HG03457 (cell line): ENCODE data around the gene ENSA.
A peak's percentile ranks its signal among the peaks of the same experiment; 100 is the strongest.
"Not testable (repeated sequence)": the region's sequence is repeated elsewhere in the genome, so short reads cannot be mapped to it uniquely, and the experiment has no call there.

Experiments used
- ATAC-seq: cut with Tn5 transposase; IDR thresholded peaks from one replicate; pipeline ENCODE4 v1.9.1; 2021; ENCODE audit warnings: moderate number of reproducible peaks; ENCODE audit not compliant: unreplicated experiment

The ENSA gene, protein sequence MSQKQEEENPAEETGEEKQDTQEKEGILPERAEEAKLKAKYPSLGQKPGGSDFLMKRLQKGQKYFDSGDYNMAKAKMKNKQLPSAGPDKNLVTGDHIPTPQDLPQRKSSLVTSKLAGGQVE

DNA sequence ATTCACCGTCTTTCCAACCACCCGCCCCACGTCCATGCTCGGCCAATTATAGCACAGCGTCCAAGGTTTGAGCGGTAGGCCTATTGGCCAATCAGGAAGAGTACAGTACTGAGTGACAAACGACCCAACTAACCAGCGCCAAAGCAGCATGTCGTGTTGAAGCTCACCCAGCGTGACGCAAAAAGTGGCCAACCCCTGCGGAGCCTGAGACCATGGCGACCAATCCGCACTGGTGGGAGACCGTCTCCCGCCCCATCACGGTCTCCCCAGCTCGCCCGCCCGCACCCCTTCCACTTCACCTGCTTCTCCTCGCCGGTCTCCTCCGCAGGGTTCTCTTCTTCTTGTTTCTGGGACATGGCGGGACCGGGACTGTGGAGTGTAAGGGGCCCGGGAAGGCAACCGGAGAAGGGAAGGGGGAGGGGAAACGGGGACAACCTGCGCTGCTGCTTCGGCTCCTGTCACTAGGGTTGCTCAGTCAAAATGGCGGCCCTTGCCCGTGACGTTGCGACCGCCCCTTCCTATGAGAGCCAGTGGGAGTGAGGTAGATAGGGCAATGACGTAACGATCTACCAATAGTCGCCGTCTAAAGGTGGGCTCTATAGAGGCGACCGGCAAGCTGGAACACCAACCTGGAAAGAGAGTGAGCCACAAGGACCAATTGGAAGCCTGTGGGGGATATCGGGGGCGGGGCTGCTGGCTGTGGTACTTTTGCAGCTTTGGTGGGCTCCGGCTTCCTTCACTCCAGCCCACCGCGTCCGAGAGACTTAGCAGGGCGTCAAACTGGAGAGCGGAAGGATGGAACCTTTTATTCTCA lies at the start of gene ENSA:
Gene ENSA (minus strand): TSS at position 498 of the 814 bp plus-strand sequence. CDS start 142 bp downstream, at position 356.
- ATAC-seq, result peak; percentile 83

DNA sequence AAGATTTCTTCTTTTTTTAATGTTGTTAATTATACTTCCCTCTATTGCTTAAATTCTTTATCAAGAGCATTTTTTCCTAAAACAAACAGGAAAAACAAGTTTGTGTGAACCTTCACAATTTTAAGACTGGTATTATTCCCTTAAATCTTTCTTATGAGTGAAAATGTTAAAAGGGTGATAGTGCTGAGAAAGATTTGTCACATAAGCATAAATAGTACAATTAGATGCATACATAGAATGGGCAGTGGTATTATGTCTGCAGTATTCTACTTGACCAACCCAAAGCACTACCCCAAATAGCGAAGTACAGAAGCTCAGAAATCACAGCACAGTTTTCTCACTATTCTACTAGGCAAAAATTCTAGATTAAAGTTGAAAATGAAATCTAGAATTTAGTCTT lies 49.6 kb upstream of the ENSA start:
- no peak for ATAC-seq

DNA sequence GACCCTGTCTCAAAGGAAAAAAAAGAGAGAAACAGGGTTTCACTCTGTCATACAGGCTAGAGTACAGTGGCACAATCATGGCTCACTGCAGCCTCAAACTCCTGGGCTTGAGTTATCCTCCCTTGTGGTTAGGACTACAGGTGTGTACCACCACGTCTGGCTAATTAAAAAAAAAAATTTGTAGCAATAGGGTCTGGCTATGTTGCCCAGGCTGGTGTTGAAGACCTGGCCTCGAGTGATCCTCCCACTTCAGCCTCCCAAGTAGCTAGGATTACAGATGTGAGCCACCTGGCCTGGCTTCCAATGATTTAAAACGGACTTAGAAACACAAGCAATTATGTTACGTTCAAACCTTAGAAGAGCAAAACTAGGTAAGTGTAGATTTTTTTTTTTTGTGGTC lies 45.5 kb upstream of the ENSA start:
- ATAC-seq, result no peak

DNA sequence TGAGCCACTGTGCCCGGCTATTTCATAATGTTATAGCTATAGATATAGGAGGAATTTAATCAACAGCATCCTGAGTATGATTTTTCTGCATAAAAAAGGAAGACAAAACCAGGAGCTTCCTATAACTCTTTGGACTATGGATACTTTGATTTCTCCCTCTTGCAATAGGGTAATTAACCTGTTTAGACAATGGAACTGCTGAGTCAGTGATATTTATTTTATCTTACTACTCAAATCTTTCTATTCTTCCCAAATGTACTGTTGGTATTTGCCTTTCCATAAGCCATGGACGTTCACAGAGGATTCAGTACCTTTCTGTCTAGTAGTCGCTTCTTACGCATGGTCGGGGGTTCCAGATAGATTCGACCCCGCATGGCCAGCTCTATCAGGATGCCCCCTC lies 33.9 kb upstream of the ENSA start:
- ATAC-seq, result no peak

DNA sequence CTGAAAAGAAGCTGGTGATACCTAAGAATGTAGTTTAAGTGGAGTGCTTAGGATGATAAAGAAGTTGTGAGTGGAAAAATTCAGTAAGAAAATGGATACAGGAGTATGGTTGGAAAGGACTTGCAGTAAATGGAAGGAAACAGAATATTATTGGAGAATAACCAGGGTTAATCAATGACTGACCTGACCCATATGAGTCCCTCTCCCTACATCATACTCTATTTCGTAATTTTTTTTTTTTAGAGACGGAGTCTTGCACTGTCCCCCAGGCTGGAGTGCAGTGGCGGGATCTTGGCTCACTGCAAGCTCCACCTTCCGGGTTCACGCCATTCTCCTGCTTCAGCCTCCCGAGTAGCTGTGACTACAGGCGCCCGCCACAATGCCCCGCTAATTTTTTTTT lies 33.4 kb upstream of the ENSA start:
- ATAC-seq, result no peak

DNA sequence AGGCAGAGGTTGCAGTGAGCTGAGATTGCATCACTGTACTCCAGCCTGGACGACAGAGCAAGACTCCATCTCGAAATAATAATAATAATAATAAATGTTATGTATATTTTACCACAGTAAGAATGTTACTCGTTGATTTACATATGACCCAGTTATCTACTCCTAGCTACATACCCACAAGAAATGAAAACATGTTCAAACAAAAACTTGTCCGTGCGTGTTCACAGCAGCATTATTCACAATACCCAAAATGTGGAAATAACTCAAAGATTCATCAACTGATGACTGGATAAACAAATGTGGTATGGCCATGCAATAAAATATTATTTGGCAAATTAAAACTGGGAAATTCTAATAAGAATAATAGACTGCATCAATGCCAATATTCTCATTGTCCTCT lies 31.7 kb upstream of the ENSA start:
- no peak for ATAC-seq

DNA sequence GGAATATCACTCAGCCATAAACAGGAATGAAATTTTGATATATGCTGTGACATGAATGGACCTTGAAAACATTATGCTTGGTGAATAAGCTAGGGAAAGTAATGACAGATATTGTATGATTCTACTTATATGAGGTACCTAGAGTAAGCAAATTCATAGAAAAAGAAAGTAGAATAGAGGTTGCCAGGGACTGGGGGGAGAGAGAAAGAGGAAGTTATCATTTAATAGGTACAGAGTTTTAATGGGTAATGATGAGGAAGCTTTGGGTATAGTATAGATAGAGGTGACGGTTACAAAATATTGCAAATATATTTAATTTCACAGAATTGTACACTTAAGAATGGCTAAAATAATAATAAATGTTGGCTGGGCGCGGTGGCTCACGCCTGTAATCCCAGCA lies 31.2 kb upstream of the ENSA start:
- ATAC-seq, result no peak

DNA sequence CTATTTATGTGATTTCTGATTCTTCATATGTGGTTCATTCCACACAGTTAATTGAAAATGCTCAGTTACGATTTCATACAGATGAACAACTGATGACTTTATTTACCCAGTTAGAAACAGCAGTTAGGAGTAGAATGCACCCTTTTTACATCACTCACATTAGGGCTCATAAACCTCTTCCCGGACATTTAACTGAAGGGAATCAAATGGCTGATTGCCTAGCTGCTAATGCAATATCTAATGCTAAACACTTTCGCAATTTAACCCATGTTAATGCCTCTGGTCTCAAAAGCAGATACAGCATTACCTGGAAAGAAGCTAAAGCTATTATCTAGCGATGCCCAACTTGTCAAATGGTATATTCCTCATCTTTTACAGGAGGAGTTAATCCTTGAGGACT lies 27.7 kb upstream of the ENSA start:
- not testable (repeated sequence) for ATAC-seq

DNA sequence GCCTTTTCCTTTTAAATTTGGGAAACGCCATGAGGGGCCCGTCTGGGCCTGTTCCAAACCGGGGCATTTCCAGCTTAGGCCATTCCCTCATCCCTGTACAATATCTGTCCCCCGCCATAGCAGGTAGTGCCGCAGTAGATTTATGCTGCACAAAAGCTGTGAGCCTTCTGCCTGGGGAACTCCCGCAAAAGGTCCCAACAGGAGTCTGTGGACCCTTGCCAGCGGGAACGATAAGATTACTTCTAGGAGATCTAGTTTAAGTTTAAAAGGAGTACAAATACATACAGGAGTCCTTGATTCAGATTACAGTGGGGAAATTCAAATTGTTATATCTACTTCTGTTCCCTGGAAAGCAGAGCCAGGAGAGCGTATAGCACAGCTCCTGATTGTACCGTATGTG lies 25.2 kb upstream of the ENSA start:
- ATAC-seq, result not testable (repeated sequence)

DNA sequence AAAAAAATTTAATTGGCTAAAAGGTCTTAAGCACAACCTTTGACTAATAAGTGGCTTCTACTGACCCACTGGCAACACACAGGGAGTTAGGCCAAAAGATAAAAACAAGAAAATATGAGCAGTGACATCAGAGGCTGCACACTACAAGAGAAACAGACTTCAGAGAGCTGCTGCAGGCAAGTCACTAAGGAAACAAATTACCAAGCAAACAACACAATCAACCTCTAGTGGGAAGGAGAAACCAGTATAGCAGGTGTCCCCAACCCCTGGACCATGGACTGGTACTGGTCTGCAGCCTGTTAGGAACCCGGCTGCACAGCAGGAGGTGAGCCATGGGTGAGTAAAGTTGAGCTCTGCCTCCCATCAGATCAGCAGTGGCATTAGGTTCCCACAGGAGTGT lies 20.8 kb upstream of the ENSA start:
- no peak for ATAC-seq

DNA sequence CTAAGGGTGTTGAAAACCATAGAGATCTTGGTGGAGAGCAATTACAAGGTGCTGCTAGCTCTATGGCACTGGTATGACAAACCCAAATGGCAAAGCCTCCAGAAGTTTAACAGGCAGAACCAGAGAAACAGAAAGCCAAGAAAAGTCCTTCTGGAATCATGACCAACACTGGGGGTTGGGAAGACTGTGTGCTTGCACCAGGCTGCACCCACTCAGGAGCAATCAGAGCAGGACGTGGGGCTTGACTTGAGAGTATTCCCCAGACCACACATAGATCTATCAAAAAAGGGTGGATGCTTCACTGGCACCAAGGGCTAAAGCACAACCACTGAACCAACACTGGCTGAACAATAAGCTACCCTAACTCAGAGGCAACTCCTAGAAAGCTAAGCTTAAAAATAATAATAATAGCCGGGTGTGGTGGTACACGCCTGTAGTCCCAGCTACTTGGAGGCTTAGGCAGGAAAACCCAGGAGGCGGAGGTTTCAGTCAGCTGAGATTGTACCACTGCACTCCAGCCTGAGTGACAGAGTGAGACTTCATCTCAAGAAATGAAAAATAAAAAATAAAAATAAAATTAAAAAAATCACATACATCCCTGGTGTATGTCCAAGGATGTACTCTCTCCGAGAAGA lies 20.1 kb upstream of the ENSA start:
- ATAC-seq, result no peak

DNA sequence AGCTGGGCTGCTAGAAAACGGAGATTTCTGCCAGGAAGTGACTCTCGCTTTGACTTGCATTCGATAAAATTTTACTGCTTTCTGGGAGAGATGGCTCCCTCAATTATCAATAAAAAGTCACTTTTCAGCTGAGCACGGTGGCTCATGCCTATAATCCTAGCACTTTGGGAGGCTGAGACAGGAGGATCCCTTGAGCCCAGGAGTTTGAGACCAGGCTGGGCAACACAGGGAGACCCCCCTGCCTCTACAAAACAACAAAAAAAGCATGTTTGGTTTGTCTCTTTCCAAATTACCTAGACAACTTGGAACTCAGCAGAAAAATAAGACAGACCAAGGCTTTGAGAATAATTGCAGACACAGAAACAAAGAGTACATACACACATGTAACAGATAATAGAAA lies 12.9 kb upstream of the ENSA start:
- no peak for ATAC-seq

DNA sequence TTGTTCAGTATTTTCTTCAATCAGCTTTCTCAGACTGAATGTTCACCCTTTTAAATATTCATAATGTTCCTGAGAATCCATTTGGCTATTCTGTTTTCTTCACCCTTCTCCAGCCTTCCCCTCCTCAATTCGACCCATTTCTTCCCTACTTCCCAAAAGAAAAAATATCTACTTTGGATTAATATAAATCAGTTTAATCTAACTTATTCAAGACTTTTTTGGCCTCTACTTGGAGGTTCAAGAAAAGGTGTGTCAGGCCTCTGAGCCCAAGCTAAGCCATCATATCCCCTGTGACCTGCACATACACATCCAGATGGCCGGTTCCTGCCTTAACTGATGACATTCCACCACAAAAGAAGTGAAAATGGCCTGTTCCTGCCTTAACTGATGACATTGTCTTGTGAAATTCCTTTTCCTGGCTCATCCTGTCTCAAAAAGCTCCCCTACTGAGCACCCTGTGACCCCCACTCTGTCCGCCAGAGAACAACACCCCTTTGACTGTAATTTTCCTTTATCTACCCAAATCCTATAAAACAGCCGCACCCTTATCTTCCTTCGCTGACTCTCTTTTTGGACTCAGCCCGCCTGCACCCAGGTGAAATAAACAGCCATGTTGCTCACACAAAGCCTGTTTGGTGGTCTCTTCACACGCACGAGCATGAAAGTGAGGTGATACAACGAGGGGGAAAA lies 11.9 kb upstream of the ENSA start:
- not testable (repeated sequence) for ATAC-seq

DNA sequence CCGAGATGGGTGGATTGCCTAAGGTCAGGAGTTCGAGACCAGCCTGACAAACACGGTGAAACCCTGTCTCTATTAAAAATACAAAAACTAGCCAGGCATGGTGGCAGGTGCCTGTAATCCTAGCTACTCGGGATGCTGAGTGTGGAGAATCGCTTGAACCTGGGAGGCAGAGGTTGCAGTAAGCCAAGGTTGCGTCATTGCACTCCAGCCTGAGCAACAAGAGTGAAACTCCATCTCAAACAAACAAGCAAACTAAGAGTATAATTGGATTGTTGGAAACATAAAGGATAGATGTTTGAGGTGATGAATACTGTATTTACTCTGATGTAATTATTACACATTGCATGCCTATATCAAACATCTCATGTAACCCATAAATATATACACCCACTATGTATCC lies 9.0 kb upstream of the ENSA start:
- ATAC-seq, result not testable (repeated sequence)

DNA sequence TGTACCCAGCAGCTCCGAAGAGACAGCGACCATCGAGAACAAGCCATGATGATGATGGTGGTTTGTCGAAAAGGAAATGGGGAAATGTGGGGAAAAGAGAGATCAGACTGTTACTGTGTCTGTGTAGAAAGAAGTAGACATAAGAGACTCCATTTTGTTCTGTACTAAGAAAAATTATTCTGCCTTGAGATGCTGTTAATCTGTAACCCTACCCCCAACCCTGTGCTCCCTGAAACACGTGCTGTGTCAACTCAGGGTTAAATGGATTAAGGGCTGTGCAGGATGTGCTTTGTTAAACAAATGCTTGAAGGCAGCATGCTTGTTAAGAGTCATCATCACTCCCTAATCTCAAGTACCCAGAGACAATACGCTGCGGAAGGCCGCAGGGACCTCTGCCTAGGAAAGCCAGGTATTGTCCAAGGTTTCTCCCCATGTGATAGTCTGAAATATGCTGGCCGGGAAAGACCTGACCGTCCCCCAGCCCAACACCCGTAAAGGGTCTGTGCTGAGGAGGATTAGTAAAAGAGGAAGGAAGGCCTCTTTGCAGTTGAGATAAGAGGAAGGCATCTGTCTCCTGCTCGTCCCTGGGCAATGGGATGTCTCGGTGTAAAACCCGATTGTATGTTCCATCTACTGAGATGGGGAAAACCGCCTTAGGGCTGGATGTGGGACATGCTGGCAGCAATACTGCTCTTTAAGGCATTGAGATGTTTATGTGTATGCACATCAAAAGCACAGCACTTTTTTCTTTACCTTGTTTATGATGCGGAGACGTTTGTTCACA lies 5.6 kb upstream of the ENSA start:
- not testable (repeated sequence) for ATAC-seq

DNA sequence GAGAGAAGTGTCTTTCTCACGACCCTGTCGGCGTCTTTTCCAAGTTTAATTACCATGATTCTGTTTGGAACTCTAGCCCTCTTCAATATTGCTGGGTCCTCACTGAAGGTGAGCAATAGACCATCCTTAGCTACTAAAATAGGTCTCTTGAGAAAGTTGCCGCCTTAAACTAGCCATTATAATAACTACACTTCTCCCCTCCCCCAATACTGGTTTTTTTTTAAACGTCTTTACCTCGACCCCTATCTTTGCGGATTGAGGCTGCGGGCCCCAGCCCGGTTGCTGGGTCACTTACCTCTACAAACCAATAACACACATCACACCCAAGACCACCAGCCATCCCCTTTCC lies 672 bp downstream of the ENSA start:
- no peak for ATAC-seq

DNA sequence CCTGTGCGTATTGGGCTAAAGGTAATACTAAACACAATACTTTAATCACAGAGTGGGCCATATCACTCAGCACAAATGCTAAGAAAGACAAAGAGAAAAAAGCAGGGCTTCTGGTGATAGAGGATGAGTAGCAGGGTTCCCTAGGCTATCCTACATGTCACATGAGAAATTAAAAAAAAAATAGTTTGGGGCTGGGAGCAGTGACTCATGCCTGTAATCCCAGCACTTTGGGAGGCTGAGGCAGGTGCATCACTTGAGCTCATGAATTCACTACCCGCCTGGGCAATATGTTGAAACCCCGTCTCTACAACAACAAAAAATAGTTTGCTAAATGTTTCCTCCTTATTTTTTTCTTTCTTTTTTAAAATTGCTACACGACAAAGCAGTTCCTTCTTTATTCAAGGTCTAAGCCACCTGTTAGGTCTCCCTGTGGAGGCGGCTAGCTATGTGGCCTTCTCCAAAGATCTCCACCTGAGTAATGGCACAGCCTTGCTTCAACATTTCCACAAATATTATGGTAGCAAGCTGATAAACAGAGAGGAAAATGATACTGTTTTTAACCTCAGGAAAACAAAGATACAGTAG lies 1.5 kb downstream of the ENSA start:
- ATAC-seq, result no peak

DNA sequence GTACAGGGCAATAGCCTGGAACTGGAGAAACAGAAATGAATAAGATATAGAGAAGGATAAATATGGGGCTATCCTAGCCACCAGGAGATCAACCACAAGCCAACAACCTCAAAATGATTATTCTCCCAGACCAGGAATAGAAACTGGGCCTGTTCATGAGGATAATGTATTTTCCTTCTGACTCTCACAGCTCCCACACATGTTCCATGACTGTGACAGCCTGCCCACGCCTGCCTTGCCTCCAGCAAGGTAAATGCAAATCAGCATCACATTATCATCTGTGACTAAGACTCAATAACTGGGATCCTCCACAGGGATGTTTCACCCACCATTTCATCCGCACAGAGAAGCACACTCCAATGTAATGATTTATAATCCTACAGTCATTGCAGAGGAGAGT lies 3.3 kb downstream of the ENSA start:
- no peak for ATAC-seq

DNA sequence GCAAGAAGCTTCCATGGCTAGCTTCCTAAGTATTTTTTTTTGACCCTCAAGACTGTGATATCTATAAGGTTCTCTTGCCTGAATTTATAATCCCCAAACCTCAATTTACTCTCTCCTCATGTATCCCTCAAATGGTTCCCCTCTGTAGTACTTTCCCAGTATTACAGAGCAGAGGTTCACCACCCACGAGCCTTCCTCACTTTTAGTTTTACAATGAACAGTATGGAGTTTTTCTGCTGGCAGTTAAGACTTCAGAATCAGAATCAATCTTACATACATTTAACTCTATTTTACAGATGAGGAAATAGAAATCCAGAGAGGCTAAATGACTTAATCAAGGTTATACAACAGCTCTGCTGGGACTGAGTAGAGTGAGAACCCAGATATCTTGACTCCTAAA lies 4.9 kb downstream of the ENSA start:
- not testable (repeated sequence) for ATAC-seq

DNA sequence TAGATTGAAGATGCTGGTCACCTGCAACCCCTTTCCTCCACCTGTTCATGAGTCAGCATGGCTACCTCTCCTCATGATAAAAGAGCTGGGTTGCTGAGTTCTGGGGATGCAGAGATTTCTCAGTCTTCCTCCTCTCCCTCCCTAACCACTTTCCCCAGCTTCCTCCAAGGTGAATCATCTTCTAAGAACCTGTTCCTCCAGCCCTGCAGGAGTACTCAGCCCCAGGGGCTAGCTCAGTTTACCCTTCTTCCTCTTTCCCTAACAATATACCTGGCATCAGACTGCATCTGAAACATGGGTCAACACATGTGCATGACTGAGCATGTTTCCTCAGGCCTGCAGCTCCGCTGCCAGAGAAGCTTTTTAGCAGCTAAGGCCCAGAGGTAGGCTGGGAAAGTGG lies 5.3 kb downstream of the ENSA start:
- ATAC-seq, result not testable (repeated sequence)
